CD1c-positive myeloid dendritic cell (primary cell): ENCODE data around the gene KLK10.

Experiments
- DNase-seq: peaks from one replicate; pipeline ENCODE4 v3.0.0-alpha.2; 2016; ENCODE audit errors: extremely low spot score

The KLK10 gene

GRCh38 chr19:50968716-50969412 is 50.6 kb downstream of the KLK10 start:
- no peak for DNase-seq

GRCh38 chr19:50967929-50968715 is 51.4 kb downstream of the KLK10 start:
- no peak for DNase-seq

- DNase-seq, result no peak
Observed at GRCh38 chr19:50964266-50964665, 55.2 kb downstream of the KLK10 start.

GRCh38 chr19:50963381-50963780 is 56.1 kb downstream of the KLK10 start:
- no peak for DNase-seq
